MCF 10A (cell line): ENCODE results near the gene ATXN2L. TPM values are rescaled to one million over a fixed set of nuclear protein-coding genes. Genes with fewer than 3 reads are reported as not detected.
A peak's percentile ranks its signal among the peaks of the same experiment; 100 is the strongest.
"Not testable (repeated sequence)": the region's sequence is repeated elsewhere in the genome, so short reads cannot be mapped to it uniquely, and the experiment has no call there.

Source experiments
- BruUV-seq: library from RNA; stranded (reverse); fragments of 400-500 nt; replicated peaks from 2 replicates; lab custom pipeline; 2021; lab: Mats Ljungman, UMichigan
- CTCF ChIA-PET: fragments of 300-600 bp; sonication (Branson Sonifier 250); formaldehyde crosslinking; extraction: SDS; loops from one replicate; lab custom pipeline; 2021; ENCODE audit warnings: antibody characterized with exemption, inconsistent platforms; lab: Yijun Ruan, JAX
- POLR2A ChIA-PET: fragments of 300-600, 350-650 bp; sonication (Branson Sonifier 250); formaldehyde crosslinking; extraction: SDS; loops from one replicate; lab custom pipeline; 2020; ENCODE audit warnings: antibody characterized with exemption, inconsistent platforms; lab: Yijun Ruan, JAX
- DNase-seq: peaks from one replicate; pipeline ENCODE4 v3.0.0-alpha.2; 2018; ENCODE audit not compliant: unreplicated experiment
- H3K27ac Mint-ChIP-seq: one replicate; pipeline ENCODE4 v1.8.0; 2022; ENCODE audit warnings: mild to moderate bottlenecking, low read depth, mixed read lengths; ENCODE audit not compliant: unreplicated experiment
- H3K27me3 Mint-ChIP-seq: one replicate; pipeline ENCODE4 v1.8.0; 2022; ENCODE audit warnings: mixed read lengths; ENCODE audit not compliant: insufficient read depth, unreplicated experiment
- H3K36me3 Mint-ChIP-seq: one replicate; pipeline ENCODE4 v1.8.0; 2022; ENCODE audit warnings: mild to moderate bottlenecking, moderate library complexity, mixed read lengths; ENCODE audit not compliant: insufficient read depth, unreplicated experiment
- H3K4me1 Mint-ChIP-seq: one replicate; pipeline ENCODE4 v1.8.0; 2022; ENCODE audit warnings: mixed read lengths; ENCODE audit not compliant: insufficient read depth, unreplicated experiment
- H3K4me3 Mint-ChIP-seq: one replicate; pipeline ENCODE4 v1.8.0; 2022; ENCODE audit warnings: mild to moderate bottlenecking, moderate library complexity, mixed read lengths; ENCODE audit not compliant: unreplicated experiment
- H3K9me3 Mint-ChIP-seq: one replicate; pipeline ENCODE4 v1.8.0; 2022; ENCODE audit warnings: mixed read lengths; ENCODE audit not compliant: unreplicated experiment
- CTCF ChIP-seq: fragments of 200-600 bp; IDR thresholded peaks from one replicate; pipeline ENCODE4 v1.8.0; 2022; ENCODE audit warnings: antibody characterized with exemption, mild to moderate bottlenecking; ENCODE audit not compliant: unreplicated experiment
- intact Hi-C: fragments of 100-400 bp; cut with micrococcal nuclease; formaldehyde crosslinking; loops from 2 replicates; pipeline ENCODE4 v1.14.1; 2022
- total RNA-seq: library from RNA; stranded (reverse); gene quantifications from 2 replicates; pipeline ENCODE4 v1.2.3, GENCODE V29; 2022

The ATXN2L gene
- total RNA-seq, 1 experiment from 2014 or later: 245 TPM

GRCh38 chr16:28880589-28880915 lies 57.8 kb downstream of the ATXN2L start:
- no TSS peak for BruUV-seq
- intact Hi-C loops: no loop called here
- H3K36me3 Mint-ChIP-seq: no peaks in the 10 kb centered on the region
- no peak for DNase-seq
- no peak for TF ChIP-seq CTCF
- peak overlapping the region; percentile 1 for H3K4me3 Mint-ChIP-seq
- POLR2A ChIA-PET: interaction anchor here (1.8 kb wide), 1 partner anchor 10 kb away, joined by 6 read pairs; no protein-coding TSS in a partner anchor
- CTCF ChIA-PET: interaction anchor here (0.6 to 0.7 kb wide), 2 partner anchors 22 to 63 kb away, joined by 3 to 5 read pairs; no protein-coding TSS in a partner anchor
- no peaks in the 10 kb centered on the region for H3K9me3 Mint-ChIP-seq
- no peak overlapping the region for H3K27ac Mint-ChIP-seq
- peaks cover 12% of the 10 kb centered on the region for H3K27me3 Mint-ChIP-seq
- no peaks in the 10 kb centered on the region for H3K4me1 Mint-ChIP-seq

- no peak for TF ChIP-seq CTCF
- BruUV-seq: no TSS peak
- POLR2A ChIA-PET: no interaction called here
- intact Hi-C loops: no loop called here
- no peak for DNase-seq
- H3K36me3 Mint-ChIP-seq: no peaks in the 10 kb centered on the region
- H3K4me1 Mint-ChIP-seq: no peaks in the 10 kb centered on the region
- peaks cover 12% of the 10 kb centered on the region for H3K27me3 Mint-ChIP-seq
- H3K27ac Mint-ChIP-seq: no peak overlapping the region
- peak overlapping the region; percentile 1 for H3K4me3 Mint-ChIP-seq
- CTCF ChIA-PET: interaction anchor here (0.6 to 0.7 kb wide), 2 partner anchors 23 to 63 kb away, joined by 3 to 5 read pairs; no protein-coding TSS in a partner anchor
- no peaks in the 10 kb centered on the region for H3K9me3 Mint-ChIP-seq
These were observed 58.2 kb downstream of the ATXN2L start for GRCh38 chr16:28880955-28881354.

GRCh38 chr16:28881565-28881964 lies 58.8 kb downstream of the ATXN2L start:
- H3K4me3 Mint-ChIP-seq, H3K9me3 Mint-ChIP-seq, H3K27ac Mint-ChIP-seq, BruUV-seq, H3K4me1 Mint-ChIP-seq, POLR2A ChIA-PET, CTCF ChIA-PET, DNase-seq, intact Hi-C loops, H3K36me3 Mint-ChIP-seq: not testable (repeated sequence)
- peaks cover 12% of the 10 kb centered on the region for H3K27me3 Mint-ChIP-seq

- H3K27me3 Mint-ChIP-seq: peaks cover 12% of the 10 kb centered on the region
- no peaks in the 10 kb centered on the region for H3K4me1 Mint-ChIP-seq
- intact Hi-C loops: no loop called here
- ChIA-PET CTCF (interaction anchor here (0.8 kb wide), 1 partner anchor 399 kb away, joined by 3 read pairs; no protein-coding TSS in a partner anchor), POLR2A (no interaction called here)
- H3K27ac Mint-ChIP-seq: no peak overlapping the region
- no TSS peak for BruUV-seq
- DNase-seq: no peak
- no peak for TF ChIP-seq CTCF
- no peak overlapping the region for H3K4me3 Mint-ChIP-seq
- H3K9me3 Mint-ChIP-seq: no peaks in the 10 kb centered on the region
- no peaks in the 10 kb centered on the region for H3K36me3 Mint-ChIP-seq
These were observed 59.9 kb downstream of the ATXN2L start for GRCh38 chr16:28882551-28883160.
